PC-3 (cell line): ENCODE data around the gene PLEKHH1. TPM values are rescaled to one million over a fixed set of nuclear protein-coding genes. Genes with fewer than 3 reads are reported as not detected.

Source experiments
- ATAC-seq: fragments of 200-7000 bp; cut with Tn5 transposase; 2 replicates; pipeline ENCODE4 v1.9.1; 2020; ENCODE audit warnings: mild to moderate bottlenecking, moderate library complexity
- BruUV-seq: library from RNA; stranded (reverse); fragments of 400-500 nt; replicated peaks from 2 replicates; lab custom pipeline; 2021; lab: Mats Ljungman, UMichigan
- CTCF ChIA-PET: fragments of 300-600 bp; sonication (Branson Sonifier 250); formaldehyde crosslinking; loops from one replicate; lab custom pipeline; 2022; ENCODE audit warnings: antibody characterized with exemption; lab: Charles Lee
- POLR2A ChIA-PET: fragments of 300-600 bp; sonication (Branson Sonifier 250); formaldehyde crosslinking; loops from one replicate; lab custom pipeline; 2022; ENCODE audit warnings: antibody characterized with exemption; ENCODE audit not compliant: unreplicated experiment; lab: Charles Lee
- DNase-seq: peaks from one replicate; pipeline ENCODE4 v3.0.0-alpha.2; 2015
- H2AFZ ChIP-seq: fragments of 300-600 bp; sonication (generic); 2 replicates; pipeline ENCODE4 v1.6.0; 2016; ENCODE audit warnings: antibody characterized with exemption, low read length
- H3F3A ChIP-seq: fragments of 300-600 bp; sonication (generic); one replicate; pipeline ENCODE4 v1.6.0; 2017; ENCODE audit warnings: antibody characterized with exemption, low read length, control low read depth, mild to moderate bottlenecking; ENCODE audit not compliant: unreplicated experiment
- H3K27ac ChIP-seq: fragments of 300-600 bp; sonication (generic); 2 replicates; pipeline ENCODE4 v1.5.1; 2016; ENCODE audit warnings: mild to moderate bottlenecking, low read length
- H3K27me3 ChIP-seq: fragments of 300-600 bp; sonication (generic); 2 replicates; pipeline ENCODE4 v1.6.1; 2016; ENCODE audit warnings: low read length, mixed read lengths
- H3K36me3 ChIP-seq: fragments of 300-600 bp; sonication (generic); 2 replicates; pipeline ENCODE4 v1.6.1; 2016; ENCODE audit warnings: low read depth, mixed run types, low read length, mixed read lengths
- H3K4me1 ChIP-seq: fragments of 300-600 bp; sonication (generic); 2 replicates; pipeline ENCODE4 v1.5.1; 2016; ENCODE audit warnings: low read length; ENCODE audit not compliant: insufficient read depth
- H3K4me2 ChIP-seq: fragments of 300-600 bp; sonication (generic); 2 replicates; pipeline ENCODE4 v1.6.0; 2016; ENCODE audit warnings: low read length
- H3K4me3 ChIP-seq: fragments of 300-600 bp; sonication (generic); 2 replicates; pipeline ENCODE4 v1.5.1; 2016; ENCODE audit warnings: mild to moderate bottlenecking, low read length, mixed read lengths
- H3K79me2 ChIP-seq: fragments of 300-600 bp; sonication (generic); 2 replicates; pipeline ENCODE4 v1.6.1; 2017; ENCODE audit warnings: low read length, mixed read lengths
- H3K9ac ChIP-seq: fragments of 300-600 bp; sonication (generic); 2 replicates; pipeline ENCODE4 v1.6.0; 2016; ENCODE audit warnings: mild to moderate bottlenecking, low read length
- H3K9me2 ChIP-seq: fragments of 300-600 bp; sonication (generic); replicated peaks from 2 replicates; pipeline ENCODE4 v1.6.1; 2016; ENCODE audit warnings: mixed run types, low read length, mixed read lengths
- H3K9me3 ChIP-seq: fragments of 300-600 bp; sonication (generic); 2 replicates; pipeline ENCODE4 v1.6.1; 2016; ENCODE audit warnings: low read length, mixed read lengths
- H4K20me1 ChIP-seq: fragments of 300-600 bp; sonication (generic); 2 replicates; pipeline ENCODE4 v1.6.1; 2016; ENCODE audit warnings: low read length, mixed read lengths
- CTCF ChIP-seq: fragments of 300-600 bp; sonication (generic); conservative IDR thresholded peaks from 2 replicates; pipeline ENCODE4 v1.5.1; 2017; ENCODE audit warnings: antibody characterized with exemption, low read depth, mild to moderate bottlenecking, low read length
- EZH2 ChIP-seq: fragments of 300-600 bp; sonication (generic); IDR thresholded peaks from one replicate; pipeline ENCODE4 v1.6.1; 2017; ENCODE audit warnings: antibody characterized with exemption, mild to moderate bottlenecking, low read length; ENCODE audit not compliant: unreplicated experiment
- EZH2phosphoT487 ChIP-seq: fragments of 300-600 bp; sonication (generic); IDR thresholded peaks from 2 replicates; pipeline ENCODE4 v1.6.1; 2018; ENCODE audit warnings: mild to moderate bottlenecking, antibody characterized with exemption, low read length, borderline replicate concordance
- intact Hi-C: fragments of 100-400 bp; cut with micrococcal nuclease; formaldehyde crosslinking; loops from 2 replicates; pipeline ENCODE4 v1.9.0; 2023
- total RNA-seq: library from RNA; depleted of rRNA; stranded (reverse); fragments of >200 nt; gene quantifications from 2 replicates; pipeline ENCODE4 v1.2.3, GENCODE V29; 2014

PLEKHH1 gene
- total RNA-seq, 1 experiment from 2014 or later: 11.1 TPM

DNA sequence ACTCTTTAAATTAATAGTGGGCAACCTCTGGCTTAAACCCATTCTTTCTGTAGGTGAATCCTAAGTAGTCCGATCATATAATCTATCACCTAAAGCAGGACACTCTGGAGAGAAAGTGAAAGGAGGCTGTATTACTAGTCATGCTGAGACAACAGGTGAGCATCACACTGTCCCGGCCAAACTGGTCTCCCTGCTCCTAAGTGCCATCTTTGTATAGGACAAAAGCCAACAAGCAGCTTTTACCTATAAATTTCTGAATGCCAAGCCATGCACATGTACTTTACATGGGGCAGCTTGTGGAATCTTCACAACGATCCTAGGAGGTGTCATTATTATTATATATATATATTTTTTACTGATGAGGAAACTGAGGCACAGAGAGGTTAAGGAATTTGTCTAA, 18.0 kb downstream of the PLEKHH1 start:
- H3K79me2 ChIP-seq: no peaks in the 10 kb centered on the region
- no peaks in the 10 kb centered on the region for H3K9me2 ChIP-seq
- DNase-seq: no peak
- no peaks in the 10 kb centered on the region for H3K36me3 ChIP-seq
- no peaks in the 10 kb centered on the region for H3K27me3 ChIP-seq
- H3F3A ChIP-seq: no peaks in the 10 kb centered on the region
- no peak overlapping the region for H2AFZ ChIP-seq
- H3K9me3 ChIP-seq: no peaks in the 10 kb centered on the region
- no peak overlapping the region for H3K4me2 ChIP-seq
- H3K4me1 ChIP-seq: no peaks in the 10 kb centered on the region
- H3K9ac ChIP-seq: no peak overlapping the region
- no TSS peak for BruUV-seq
- CTCF ChIA-PET: interaction anchor here (2.7 kb wide), 1 partner anchor 24 kb away, joined by 8 read pairs; no protein-coding TSS in a partner anchor
- H4K20me1 ChIP-seq: no peaks in the 10 kb centered on the region
- POLR2A ChIA-PET: no interaction called here
- TF ChIP-seq EZH2 (no peak), CTCF (no peak), EZH2phosphoT487 (no peak)
- ATAC-seq: no peak
- H3K4me3 ChIP-seq: no peak overlapping the region
- intact Hi-C loops: no loop called here
- H3K27ac ChIP-seq: no peak overlapping the region

GRCh38 chr14:67551940-67552339, 18.9 kb downstream of the PLEKHH1 start:
- Histone ChIP-seq H3K27ac (no peak overlapping the region), H3K9ac (no peak overlapping the region), H3K4me2 (no peak overlapping the region), H4K20me1 (no peaks in the 10 kb centered on the region), H3K9me3 (no peaks in the 10 kb centered on the region), H2AFZ (no peak overlapping the region), H3K4me1 (no peaks in the 10 kb centered on the region), H3K4me3 (no peak overlapping the region), H3F3A (no peaks in the 10 kb centered on the region), H3K9me2 (no peaks in the 10 kb centered on the region), H3K27me3 (no peaks in the 10 kb centered on the region), H3K79me2 (no peaks in the 10 kb centered on the region), H3K36me3 (no peaks in the 10 kb centered on the region)
- no peak for TF ChIP-seq CTCF
- TF ChIP-seq EZH2: no peak
- TF ChIP-seq EZH2phosphoT487: no peak
- ATAC-seq (no peak), DNase-seq (no peak)
- ChIA-PET POLR2A (interaction anchor here (0.6 to 0.7 kb wide), 2 partner anchors 23 to 46 kb away, joined by 3 to 5 read pairs; no protein-coding TSS in a partner anchor), CTCF (interaction anchor here (2.7 kb wide), 1 partner anchor 25 kb away, joined by 8 read pairs; no protein-coding TSS in a partner anchor)
- no TSS peak for BruUV-seq
- intact Hi-C loops: no loop called here

DNA sequence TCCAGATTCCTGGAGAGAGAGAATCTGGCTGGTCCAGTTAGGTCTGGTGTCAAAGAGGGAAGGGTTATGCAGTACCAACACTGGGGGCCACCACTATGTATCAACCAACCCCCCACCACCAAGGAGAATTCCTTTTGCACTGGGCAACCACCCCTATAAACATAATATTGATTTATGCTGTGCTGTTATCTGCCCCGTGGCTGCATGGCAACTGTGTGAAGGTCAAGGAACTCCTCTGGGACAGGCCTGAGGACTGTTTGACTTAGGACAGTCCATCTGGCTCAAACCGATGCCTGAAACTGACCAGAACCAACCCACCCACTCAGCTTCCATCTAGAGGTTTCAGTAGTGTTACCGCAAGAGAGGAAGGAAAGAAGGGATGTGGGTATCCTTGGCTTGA, 20.5 kb downstream of the PLEKHH1 start:
- Histone ChIP-seq H3K4me2 (no peak overlapping the region), H3K4me1 (no peaks in the 10 kb centered on the region), H3K9me2 (no peaks in the 10 kb centered on the region), H3K36me3 (no peaks in the 10 kb centered on the region), H3K9ac (no peak overlapping the region), H2AFZ (no peak overlapping the region), H3K9me3 (no peaks in the 10 kb centered on the region), H3K27me3 (no peaks in the 10 kb centered on the region), H3F3A (no peaks in the 10 kb centered on the region), H3K4me3 (no peak overlapping the region), H3K79me2 (no peaks in the 10 kb centered on the region), H3K27ac (no peak overlapping the region), H4K20me1 (no peaks in the 10 kb centered on the region)
- ATAC-seq (no peak), DNase-seq (no peak)
- TF ChIP-seq EZH2: no peak
- TF ChIP-seq EZH2phosphoT487: no peak
- TF ChIP-seq CTCF: no peak
- ChIA-PET CTCF (no interaction called here), POLR2A (no interaction called here)
- BruUV-seq: no TSS peak
- intact Hi-C loops: no loop called here
